22Rv1 (cell line): ENCODE data around the gene CGAS.

Source experiments
- ZFX ChIP-seq: fragments of 450-650 bp; IDR thresholded peaks from 2 replicates; pipeline ENCODE4 v1.6.1; 2017; ENCODE audit warnings: antibody characterized with exemption, borderline replicate concordance
- TF ChIP-seq, protein P1 (sequence below): fragments of 450-650 bp; IDR thresholded peaks from 2 replicates; pipeline ENCODE4 v1.5.1; 2017; ENCODE audit warnings: mild to moderate bottlenecking

DNA sequence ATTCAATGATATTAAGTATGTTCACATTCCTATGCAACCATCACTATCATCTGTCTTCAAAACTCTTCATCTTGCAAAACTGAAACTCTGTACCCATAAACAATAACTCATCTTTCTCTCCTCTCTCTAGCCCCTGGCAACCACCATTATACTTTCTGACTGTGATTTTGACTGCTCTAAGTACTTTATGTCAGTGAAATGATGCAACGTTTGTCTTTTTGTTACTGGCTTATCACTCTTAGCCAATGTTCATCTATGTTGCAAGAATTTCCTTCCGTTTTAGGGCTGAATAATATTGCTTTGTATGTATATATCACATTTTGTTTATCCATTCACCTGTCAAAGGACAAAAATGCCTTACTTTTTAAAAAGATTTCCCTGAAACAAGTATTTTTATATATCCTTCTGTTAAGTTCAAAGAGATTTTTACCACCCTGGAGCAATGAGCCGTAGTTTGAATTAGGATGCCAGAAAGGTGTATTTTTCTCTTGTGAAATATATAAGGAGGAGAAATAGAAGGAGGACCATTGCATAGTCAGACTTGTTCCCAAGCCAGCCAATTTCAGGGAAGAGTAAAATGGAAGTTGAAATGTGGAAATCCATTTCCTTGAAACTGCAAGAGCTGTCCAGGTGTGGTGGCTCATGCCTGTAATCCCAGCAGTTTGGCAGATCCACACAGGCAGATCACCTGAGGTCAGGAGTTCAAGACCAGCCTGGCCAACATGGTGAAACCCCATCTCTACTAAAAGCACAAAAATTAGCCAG, 4.0 kb upstream of the CGAS start:
- TF ChIP-seq, protein P1, sequence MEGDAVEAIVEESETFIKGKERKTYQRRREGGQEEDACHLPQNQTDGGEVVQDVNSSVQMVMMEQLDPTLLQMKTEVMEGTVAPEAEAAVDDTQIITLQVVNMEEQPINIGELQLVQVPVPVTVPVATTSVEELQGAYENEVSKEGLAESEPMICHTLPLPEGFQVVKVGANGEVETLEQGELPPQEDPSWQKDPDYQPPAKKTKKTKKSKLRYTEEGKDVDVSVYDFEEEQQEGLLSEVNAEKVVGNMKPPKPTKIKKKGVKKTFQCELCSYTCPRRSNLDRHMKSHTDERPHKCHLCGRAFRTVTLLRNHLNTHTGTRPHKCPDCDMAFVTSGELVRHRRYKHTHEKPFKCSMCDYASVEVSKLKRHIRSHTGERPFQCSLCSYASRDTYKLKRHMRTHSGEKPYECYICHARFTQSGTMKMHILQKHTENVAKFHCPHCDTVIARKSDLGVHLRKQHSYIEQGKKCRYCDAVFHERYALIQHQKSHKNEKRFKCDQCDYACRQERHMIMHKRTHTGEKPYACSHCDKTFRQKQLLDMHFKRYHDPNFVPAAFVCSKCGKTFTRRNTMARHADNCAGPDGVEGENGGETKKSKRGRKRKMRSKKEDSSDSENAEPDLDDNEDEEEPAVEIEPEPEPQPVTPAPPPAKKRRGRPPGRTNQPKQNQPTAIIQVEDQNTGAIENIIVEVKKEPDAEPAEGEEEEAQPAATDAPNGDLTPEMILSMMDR = no peak
- TF ChIP-seq ZFX = no peak
